OCI-LY3 (cell line): ENCODE measurements around the gene PHAF1.

Experiments used
- CTCF ChIP-seq: fragments of 200-600, 300-600 bp; sonication (generic); IDR thresholded peaks from 2 replicates; pipeline ENCODE4 v1.5.1; 2014; ENCODE audit warnings: antibody characterized with exemption, low read length, low read depth
- EZH2phosphoT487 ChIP-seq: fragments of 200-600 bp; shearing (Covaris generic); IDR thresholded peaks from 2 replicates; pipeline ENCODE4 v1.6.1; 2018; ENCODE audit warnings: antibody characterized with exemption, mixed run types, low read depth

GRCh38 chr16:67098599-67098998 is 11.1 kb upstream of the PHAF1 start:
- TF ChIP-seq CTCF (no peak), EZH2phosphoT487 (no peak)
